Coronary artery (tissue), 2 donors: ENCODE results near the gene RPL19.
A peak's percentile ranks its signal among the peaks of the same experiment; 100 is the strongest.

ENCODE experiments used
- DNase-seq: peaks from one replicate; pipeline ENCODE4 v3.0.0-alpha.2; 2017; ENCODE audit warnings: low spot score
- H3K27ac ChIP-seq, 2 donors: fragments of 200-600 bp; sonication (generic); one replicate each; pipeline ENCODE4 v1.5.1; 2016 to 2019
- H3K4me3 ChIP-seq: fragments of 200-600 bp; sonication (generic); 2 replicates; pipeline ENCODE4 v1.5.1; 2016; ENCODE audit warnings: mild to moderate bottlenecking, moderate library complexity
- TF ChIP-seq, protein P1 (sequence below): fragments of 200-600 bp; sonication (generic); IDR thresholded peaks from one replicate; pipeline ENCODE4 v1.5.1; 2019; ENCODE audit warnings: antibody characterized with exemption

Gene RPL19

GRCh38 chr17:39192901-39193300 lies 7.2 kb upstream of the RPL19 start:
- Histone ChIP-seq H3K4me3 (peak overlapping the region; percentile 16), H3K27ac (no peak overlapping the region)
- TF ChIP-seq, protein P1, sequence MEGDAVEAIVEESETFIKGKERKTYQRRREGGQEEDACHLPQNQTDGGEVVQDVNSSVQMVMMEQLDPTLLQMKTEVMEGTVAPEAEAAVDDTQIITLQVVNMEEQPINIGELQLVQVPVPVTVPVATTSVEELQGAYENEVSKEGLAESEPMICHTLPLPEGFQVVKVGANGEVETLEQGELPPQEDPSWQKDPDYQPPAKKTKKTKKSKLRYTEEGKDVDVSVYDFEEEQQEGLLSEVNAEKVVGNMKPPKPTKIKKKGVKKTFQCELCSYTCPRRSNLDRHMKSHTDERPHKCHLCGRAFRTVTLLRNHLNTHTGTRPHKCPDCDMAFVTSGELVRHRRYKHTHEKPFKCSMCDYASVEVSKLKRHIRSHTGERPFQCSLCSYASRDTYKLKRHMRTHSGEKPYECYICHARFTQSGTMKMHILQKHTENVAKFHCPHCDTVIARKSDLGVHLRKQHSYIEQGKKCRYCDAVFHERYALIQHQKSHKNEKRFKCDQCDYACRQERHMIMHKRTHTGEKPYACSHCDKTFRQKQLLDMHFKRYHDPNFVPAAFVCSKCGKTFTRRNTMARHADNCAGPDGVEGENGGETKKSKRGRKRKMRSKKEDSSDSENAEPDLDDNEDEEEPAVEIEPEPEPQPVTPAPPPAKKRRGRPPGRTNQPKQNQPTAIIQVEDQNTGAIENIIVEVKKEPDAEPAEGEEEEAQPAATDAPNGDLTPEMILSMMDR: no peak
- no peak for DNase-seq

- Histone ChIP-seq H3K27ac (peak overlapping the region in 1 of 2 donors; percentile 99), H3K4me3 (peak overlapping the region; percentile 16)
- DNase-seq: no peak
- TF ChIP-seq, protein P1: no peak
Measured at GRCh38 chr17:39193346-39193745, 6.7 kb upstream of the RPL19 start.

DNA sequence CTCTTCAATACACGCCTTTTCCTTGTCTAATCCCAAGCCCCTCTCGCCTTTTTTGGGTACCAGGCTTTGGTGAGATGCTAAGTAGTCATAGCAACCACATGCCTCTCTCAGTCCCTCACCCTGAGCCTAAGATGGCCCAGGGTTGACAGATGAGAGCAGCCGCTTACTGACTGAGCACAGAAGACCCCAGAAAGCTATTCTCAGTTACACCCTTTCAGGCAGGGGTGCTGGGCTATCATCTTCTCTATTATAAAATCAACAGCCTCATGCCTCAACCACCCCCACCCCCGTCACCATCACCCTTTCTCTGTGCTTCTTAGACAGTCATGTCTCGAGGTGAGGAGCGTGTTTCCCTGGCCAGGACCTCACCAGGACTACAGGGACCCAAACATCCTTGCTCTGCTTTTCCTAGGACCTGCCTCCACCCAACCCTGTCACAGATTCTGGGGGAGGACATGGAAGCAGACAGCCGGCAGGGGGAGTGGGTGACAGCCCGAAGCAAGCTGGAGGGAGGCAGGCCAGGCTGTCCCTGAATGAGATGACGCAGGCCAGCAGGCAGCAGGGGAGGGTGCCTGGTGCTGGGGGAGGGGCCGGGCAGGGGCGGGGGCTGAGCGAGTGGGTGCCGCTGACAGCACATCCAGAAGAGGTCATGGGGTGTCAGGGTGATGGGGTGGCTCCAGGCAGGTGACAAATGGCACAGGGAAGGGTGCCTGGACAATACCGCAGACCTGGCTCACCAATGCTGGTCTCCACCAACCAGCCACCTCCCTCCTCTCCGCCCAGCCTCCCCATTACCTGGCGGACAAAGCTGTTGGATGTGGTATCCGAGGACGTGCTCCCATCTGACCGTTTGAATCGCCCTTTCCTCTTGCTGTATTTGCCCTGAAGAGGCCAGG lies 5.7 kb upstream of the RPL19 start:
- TF ChIP-seq, protein P1: peak; percentile 45
- Histone ChIP-seq H3K27ac (peak overlapping the region; percentile 92 to 99), H3K4me3 (peak overlapping the region; percentile 97)
- DNase-seq: peak; percentile 90

DNA sequence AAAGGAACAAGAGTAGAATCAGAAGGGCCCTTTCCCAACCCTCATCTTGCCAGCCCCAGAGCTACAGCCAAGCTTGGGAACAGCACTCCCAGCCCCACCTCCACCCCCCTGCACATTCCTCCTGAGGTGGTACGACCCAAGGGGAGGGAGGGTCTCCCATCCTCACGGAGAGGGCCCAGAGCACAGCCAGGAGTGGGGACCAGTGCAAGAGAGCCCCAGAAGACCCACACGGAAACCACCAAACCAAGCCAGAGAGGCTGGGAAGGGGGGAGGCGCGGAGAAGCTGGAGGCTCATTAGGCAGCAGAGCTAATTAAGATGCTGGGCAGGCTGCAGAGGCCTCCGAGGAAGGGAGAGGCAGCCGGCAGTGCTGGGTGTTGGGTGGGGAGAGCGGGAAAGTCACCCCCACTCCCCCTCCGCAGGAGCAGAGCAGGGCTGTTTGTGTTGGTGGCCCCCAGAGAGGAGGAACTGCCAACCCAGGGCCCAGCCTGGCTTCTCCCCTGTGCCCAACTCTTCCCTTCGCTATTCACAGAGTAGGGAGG lies 5.0 kb upstream of the RPL19 start:
- peak overlapping the region; percentile 92 to 99 for H3K27ac ChIP-seq

GRCh38 chr17:39195568-39196160 lies 4.4 kb upstream of the RPL19 start:
- DNase-seq: no peak
- H3K27ac ChIP-seq: peak overlapping the region; percentile 92 to 99
- TF ChIP-seq, protein P1: no peak
- H3K4me3 ChIP-seq: peak overlapping the region; percentile 97

More for the DNA sequence above, 5.0 kb upstream of the RPL19 start:
- H3K4me3 ChIP-seq: peak overlapping the region; percentile 97
- no peak for DNase-seq
- TF ChIP-seq, protein P1: no peak

- no peak for DNase-seq
- H3K4me3 ChIP-seq: peak overlapping the region; percentile 97
- H3K27ac ChIP-seq: peak overlapping the region; percentile 92 to 99
- TF ChIP-seq, protein P1: no peak
Measured at GRCh38 chr17:39196241-39196807, 3.8 kb upstream of the RPL19 start.
